ENCODE measurements around the gene SPACA1. TPM values are rescaled to one million over a fixed set of nuclear protein-coding genes. Genes with fewer than 3 reads are reported as not detected.
A peak's percentile ranks its signal among the peaks of the same experiment; 100 is the strongest.

SPACA1 gene
- total RNA-seq, 2 donors from 2014 or later = not detected

GRCh38 chr6:88008831-88009231 lies 38.8 kb upstream of the SPACA1 start:
- Mint-ChIP-seq H3K36me3 (ENCODE audit: low read depth) (no peaks in the 10 kb centered on the region), H3K27me3 (ENCODE audit: insufficient read depth) (no peaks in the 10 kb centered on the region), H3K4me1 (peaks cover 2% of the 10 kb centered on the region), H3K4me3 (no peak overlapping the region), H3K9me3 (no peaks in the 10 kb centered on the region), H3K27ac (no peak overlapping the region)
- no peak for TF ChIP-seq CTCF (conservative IDR thresholded peaks at IDR 0.05)
- Histone ChIP-seq H3K9me3 (ENCODE audit: control insufficient read depth, low read length) (no peaks in the 10 kb centered on the region), H3K9ac (ENCODE audit: extremely low read depth, low read length, poor library complexity, severe bottlenecking) (no peak overlapping the region), H3K36me3 (ENCODE audit: control insufficient read depth, insufficient read depth, low read length) (no peaks in the 10 kb centered on the region), H3K4me3 (ENCODE audit: low read length) (no peak overlapping the region), H3K27ac (ENCODE audit: low read depth, low read length) (no peak overlapping the region), H3K27me3 (ENCODE audit: control insufficient read depth, insufficient read depth, low read length, poor library complexity, severe bottlenecking) (no peaks in the 10 kb centered on the region), H3K4me1 (ENCODE audit: control insufficient read depth, insufficient read depth, low read length) (no peaks in the 10 kb centered on the region)
- WGBS, 2 experiments (ENCODE audit: insufficient coverage in 1 of 2, insufficient read length in 1 of 2) = 86 to 100% methylated on average over 1 to 2 of the region's 2 CpGs
- DNase-seq = no peak

GRCh38 chr6:88013015-88013414 lies 34.6 kb upstream of the SPACA1 start:
- no peaks in the 10 kb centered on the region for H3K27me3 Mint-ChIP-seq (ENCODE audit: insufficient read depth)
- no peaks in the 10 kb centered on the region for H3K9me3 Mint-ChIP-seq
- TF ChIP-seq CTCF (conservative IDR thresholded peaks at IDR 0.05) = no peak
- H3K27ac Mint-ChIP-seq = no peak overlapping the region
- Histone ChIP-seq H3K27me3 (ENCODE audit: control insufficient read depth, insufficient read depth, low read length, poor library complexity, severe bottlenecking) (no peaks in the 10 kb centered on the region), H3K36me3 (ENCODE audit: control insufficient read depth, insufficient read depth, low read length) (no peaks in the 10 kb centered on the region), H3K9me3 (ENCODE audit: control insufficient read depth, low read length) (no peaks in the 10 kb centered on the region), H3K4me1 (ENCODE audit: control insufficient read depth, insufficient read depth, low read length) (no peaks in the 10 kb centered on the region), H3K9ac (ENCODE audit: extremely low read depth, low read length, poor library complexity, severe bottlenecking) (no peak overlapping the region), H3K27ac (ENCODE audit: low read depth, low read length) (no peak overlapping the region), H3K4me3 (ENCODE audit: low read length) (no peak overlapping the region)
- H3K36me3 Mint-ChIP-seq (ENCODE audit: low read depth) = no peaks in the 10 kb centered on the region
- no peak for DNase-seq
- 91 to 100% methylated on average over 3 of the region's 3 CpGs for WGBS, 2 experiments (ENCODE audit: insufficient coverage in 1 of 2, insufficient read length in 1 of 2)
- H3K4me1 Mint-ChIP-seq = no peaks in the 10 kb centered on the region
- no peak overlapping the region for H3K4me3 Mint-ChIP-seq

- H3K36me3 Mint-ChIP-seq (ENCODE audit: low read depth) = no peaks in the 10 kb centered on the region
- peak; percentile 58 for DNase-seq
Measured at GRCh38 chr6:88013554-88013953, 34.1 kb upstream of the SPACA1 start.

More at GRCh38 chr6:88013554-88013953, 34.1 kb upstream of the SPACA1 start:
- H3K4me3 Mint-ChIP-seq = no peak overlapping the region
- WGBS, 2 experiments (ENCODE audit: insufficient coverage in 1 of 2, insufficient read length in 1 of 2) = 95% methylated on average over 2 of the region's 2 CpGs; no CpG with 5 or more reads in 1 of the 2 experiments
- no peak overlapping the region for H3K27ac ChIP-seq (ENCODE audit: low read depth, low read length)
- H3K9ac ChIP-seq (ENCODE audit: extremely low read depth, low read length, poor library complexity, severe bottlenecking) = no peak overlapping the region
- H3K4me1 Mint-ChIP-seq = no peaks in the 10 kb centered on the region
- H3K27me3 Mint-ChIP-seq (ENCODE audit: insufficient read depth) = no peaks in the 10 kb centered on the region
- TF ChIP-seq CTCF (conservative IDR thresholded peaks at IDR 0.05) = peak; percentile 74
- H3K4me3 ChIP-seq (ENCODE audit: low read length) = no peak overlapping the region
- no peak overlapping the region for H3K27ac Mint-ChIP-seq
- no peaks in the 10 kb centered on the region for H3K9me3 Mint-ChIP-seq
- no peaks in the 10 kb centered on the region for H3K36me3 ChIP-seq (ENCODE audit: control insufficient read depth, insufficient read depth, low read length)
- H3K4me1 ChIP-seq (ENCODE audit: control insufficient read depth, insufficient read depth, low read length) = no peaks in the 10 kb centered on the region
- no peaks in the 10 kb centered on the region for H3K9me3 ChIP-seq (ENCODE audit: control insufficient read depth, low read length)
- no peaks in the 10 kb centered on the region for H3K27me3 ChIP-seq (ENCODE audit: control insufficient read depth, insufficient read depth, low read length, poor library complexity, severe bottlenecking)

All from endodermal cell (in vitro differentiated cells).